ENCODE data around the gene ZSCAN26. TPM values are rescaled to one million over a fixed set of nuclear protein-coding genes. Genes with fewer than 3 reads are reported as not detected.
"Not testable (repeated sequence)": the region's sequence is repeated elsewhere in the genome, so short reads cannot be mapped to it uniquely, and the experiment has no call there.

Gene ZSCAN26
- total RNA-seq, 4 donors from 2014 or later, result 4.9 to 23.3 (median 11.4) TPM

- WGBS, result 88% methylated on average over 3 of the region's 3 CpGs
- H3K36me3 ChIP-seq, result peaks cover 5% of the 10 kb centered on the region
- no peak for DNase-seq (ENCODE audit: low spot score in 2 of 2)
- H3K4me3 ChIP-seq, result no peak overlapping the region
- no peaks in the 10 kb centered on the region for H3K9me3 ChIP-seq
- H3K27me3 ChIP-seq, result no peaks in the 10 kb centered on the region
- H3K27ac ChIP-seq, result no peak overlapping the region
- no peak for TF ChIP-seq POLR2A (IDR thresholded peaks at IDR 0.05)
- no peak for TF ChIP-seq CTCF (IDR thresholded peaks at IDR 0.05)
- TF ChIP-seq EP300 (IDR thresholded peaks at IDR 0.05), result no peak
- TF ChIP-seq POLR2AphosphoS5 (IDR thresholded peaks at IDR 0.05), result no peak
- no peaks in the 10 kb centered on the region for H3K4me1 ChIP-seq
Measured at GRCh38 chr6:28303570-28303969, 36.6 kb downstream of the ZSCAN26 start.

GRCh38 chr6:28306363-28306762, 39.4 kb downstream of the ZSCAN26 start:
- H3K9me3 ChIP-seq; H3K36me3 ChIP-seq; H3K4me3 ChIP-seq; H3K4me1 ChIP-seq; H3K27me3 ChIP-seq; DNase-seq (ENCODE audit: low spot score in 2 of 2); H3K27ac ChIP-seq: not testable (repeated sequence)

- Histone ChIP-seq H3K27me3 (no peaks in the 10 kb centered on the region), H3K36me3 (no peaks in the 10 kb centered on the region), H3K4me3 (no peak overlapping the region), H3K27ac (no peak overlapping the region), H3K4me1 (no peaks in the 10 kb centered on the region), H3K9me3 (no peaks in the 10 kb centered on the region)
- TF ChIP-seq POLR2A (IDR thresholded peaks at IDR 0.05), result no peak
- TF ChIP-seq POLR2AphosphoS5 (IDR thresholded peaks at IDR 0.05), result no peak
- TF ChIP-seq EP300 (IDR thresholded peaks at IDR 0.05), result no peak
- no peak for TF ChIP-seq CTCF (IDR thresholded peaks at IDR 0.05)
- DNase-seq (ENCODE audit: low spot score in 2 of 2), result no peak
- WGBS, result 80% methylated on average over 9 of the region's 9 CpGs
Measured at GRCh38 chr6:28311139-28311823, 44.3 kb downstream of the ZSCAN26 start.

- Histone ChIP-seq H3K4me3 (no peak overlapping the region), H3K36me3 (no peaks in the 10 kb centered on the region), H3K27ac (no peak overlapping the region), H3K4me1 (no peaks in the 10 kb centered on the region), H3K9me3 (no peaks in the 10 kb centered on the region), H3K27me3 (no peaks in the 10 kb centered on the region)
- WGBS, result 95% methylated on average over 23 of the region's 23 CpGs
- TF ChIP-seq CTCF (IDR thresholded peaks at IDR 0.05), result no peak
- TF ChIP-seq POLR2AphosphoS5 (IDR thresholded peaks at IDR 0.05), result no peak
- no peak for DNase-seq (ENCODE audit: low spot score in 2 of 2)
Measured at GRCh38 chr6:28312939-28313338, 46.0 kb downstream of the ZSCAN26 start.

GRCh38 chr6:28315628-28316027, 48.7 kb downstream of the ZSCAN26 start:
- 64% methylated on average over 3 of the region's 3 CpGs for WGBS
- Histone ChIP-seq H3K4me3 (no peak overlapping the region), H3K4me1 (no peaks in the 10 kb centered on the region), H3K36me3 (no peaks in the 10 kb centered on the region), H3K27me3 (no peaks in the 10 kb centered on the region), H3K9me3 (no peaks in the 10 kb centered on the region), H3K27ac (no peak overlapping the region)
- no peak for TF ChIP-seq POLR2A (IDR thresholded peaks at IDR 0.05)
- no peak for DNase-seq (ENCODE audit: low spot score in 2 of 2)

- not testable (repeated sequence) for H3K4me1 ChIP-seq; H3K27ac ChIP-seq; H3K27me3 ChIP-seq; H3K36me3 ChIP-seq; H3K4me3 ChIP-seq; H3K9me3 ChIP-seq; DNase-seq (ENCODE audit: low spot score in 2 of 2)
- WGBS, result 89% methylated on average over 8 of the region's 8 CpGs
Measured at GRCh38 chr6:28317866-28318265, 50.9 kb downstream of the ZSCAN26 start.

GRCh38 chr6:28322661-28323060, 55.7 kb downstream of the ZSCAN26 start:
- WGBS, result 76% methylated on average over 3 of the region's 3 CpGs
- no peak for DNase-seq (ENCODE audit: low spot score in 2 of 2)
- Histone ChIP-seq H3K9me3 (peaks cover 13% of the 10 kb centered on the region), H3K36me3 (peaks cover 32% of the 10 kb centered on the region), H3K4me3 (no peak overlapping the region), H3K4me1 (no peaks in the 10 kb centered on the region), H3K27me3 (no peaks in the 10 kb centered on the region), H3K27ac (no peak overlapping the region)
- TF ChIP-seq CTCF (IDR thresholded peaks at IDR 0.05) (no peak), POLR2AphosphoS5 (IDR thresholded peaks at IDR 0.05) (no peak), EP300 (IDR thresholded peaks at IDR 0.05) (no peak), POLR2A (IDR thresholded peaks at IDR 0.05) (no peak)

All from suprapubic skin (tissue), 4 donors.